Activated T-cell treated with anti-CD3 and anti-CD28 coated beads, Interleukin-2, amount 50 U/mL, for 1 hour (primary cell): ENCODE data around the gene JPT1.
A peak's percentile ranks its signal among the peaks of the same experiment; 100 is the strongest.

Source experiments
- DNase-seq: peaks from one replicate; pipeline ENCODE4 v3.0.0-alpha.2; 2020

The JPT1 gene

GRCh38 chr17:75129576-75129975 lies 24.7 kb downstream of the JPT1 start:
- DNase-seq: peak; percentile 15

- no peak for DNase-seq
Observed at GRCh38 chr17:75128694-75129505, 25.4 kb downstream of the JPT1 start.

- peak; percentile 0 for DNase-seq
Observed at GRCh38 chr17:75127936-75128335, 26.4 kb downstream of the JPT1 start.

- DNase-seq: no peak
Observed at GRCh38 chr17:75126954-75127353, 27.4 kb downstream of the JPT1 start.

- DNase-seq: no peak
Observed at GRCh38 chr17:75125984-75126383, 28.3 kb downstream of the JPT1 start.

- no peak for DNase-seq
Observed at GRCh38 chr17:75124819-75125162, 29.5 kb downstream of the JPT1 start.

GRCh38 chr17:75124041-75124818 lies 30.1 kb downstream of the JPT1 start:
- peak; percentile 67 for DNase-seq

GRCh38 chr17:75118307-75118706 lies 36.0 kb downstream of the JPT1 start:
- no peak for DNase-seq

- no peak for DNase-seq
Observed at GRCh38 chr17:75116737-75117136, 37.6 kb downstream of the JPT1 start.

GRCh38 chr17:75115555-75115954 lies 38.8 kb downstream of the JPT1 start:
- DNase-seq: no peak

- no peak for DNase-seq
Observed at GRCh38 chr17:75114552-75115314, 39.6 kb downstream of the JPT1 start.

- peak; percentile 85 for DNase-seq
Observed at GRCh38 chr17:75113798-75114551, 40.3 kb downstream of the JPT1 start.

GRCh38 chr17:75111777-75112335 lies 42.5 kb downstream of the JPT1 start:
- DNase-seq: no peak

GRCh38 chr17:75110234-75110937 lies 43.9 kb downstream of the JPT1 start:
- DNase-seq: peak; percentile 44

GRCh38 chr17:75109407-75110233 lies 44.7 kb downstream of the JPT1 start, which contains the start of gene ARMC7:
ARMC7 (plus strand) TSS chr17:75109969; CDS start chr17:75110289, 320 bp downstream.
- peak; percentile 94 for DNase-seq

GRCh38 chr17:75109046-75109406 lies 45.3 kb downstream of the JPT1 start:
- peak; percentile 33 for DNase-seq

- no peak for DNase-seq
Observed at GRCh38 chr17:75108193-75108592, 46.1 kb downstream of the JPT1 start.

- peak; percentile 39 for DNase-seq
Observed at GRCh38 chr17:75105126-75106080, 48.9 kb downstream of the JPT1 start.
